GM18907 (cell line): ENCODE data around the gene TNS1.
"Not testable (repeated sequence)": the region's sequence is repeated elsewhere in the genome, so short reads cannot be mapped to it uniquely, and the experiment has no call there.

ENCODE experiments used
- ATAC-seq: cut with Tn5 transposase; IDR thresholded peaks from one replicate; pipeline ENCODE4 v1.9.1; 2021; ENCODE audit warnings: mild to moderate bottlenecking, moderate library complexity; ENCODE audit not compliant: unreplicated experiment

TNS1 gene

GRCh38 chr2:218030409-218031195 lies 27.8 kb upstream of the TNS1 start:
- no peak for ATAC-seq

DNA sequence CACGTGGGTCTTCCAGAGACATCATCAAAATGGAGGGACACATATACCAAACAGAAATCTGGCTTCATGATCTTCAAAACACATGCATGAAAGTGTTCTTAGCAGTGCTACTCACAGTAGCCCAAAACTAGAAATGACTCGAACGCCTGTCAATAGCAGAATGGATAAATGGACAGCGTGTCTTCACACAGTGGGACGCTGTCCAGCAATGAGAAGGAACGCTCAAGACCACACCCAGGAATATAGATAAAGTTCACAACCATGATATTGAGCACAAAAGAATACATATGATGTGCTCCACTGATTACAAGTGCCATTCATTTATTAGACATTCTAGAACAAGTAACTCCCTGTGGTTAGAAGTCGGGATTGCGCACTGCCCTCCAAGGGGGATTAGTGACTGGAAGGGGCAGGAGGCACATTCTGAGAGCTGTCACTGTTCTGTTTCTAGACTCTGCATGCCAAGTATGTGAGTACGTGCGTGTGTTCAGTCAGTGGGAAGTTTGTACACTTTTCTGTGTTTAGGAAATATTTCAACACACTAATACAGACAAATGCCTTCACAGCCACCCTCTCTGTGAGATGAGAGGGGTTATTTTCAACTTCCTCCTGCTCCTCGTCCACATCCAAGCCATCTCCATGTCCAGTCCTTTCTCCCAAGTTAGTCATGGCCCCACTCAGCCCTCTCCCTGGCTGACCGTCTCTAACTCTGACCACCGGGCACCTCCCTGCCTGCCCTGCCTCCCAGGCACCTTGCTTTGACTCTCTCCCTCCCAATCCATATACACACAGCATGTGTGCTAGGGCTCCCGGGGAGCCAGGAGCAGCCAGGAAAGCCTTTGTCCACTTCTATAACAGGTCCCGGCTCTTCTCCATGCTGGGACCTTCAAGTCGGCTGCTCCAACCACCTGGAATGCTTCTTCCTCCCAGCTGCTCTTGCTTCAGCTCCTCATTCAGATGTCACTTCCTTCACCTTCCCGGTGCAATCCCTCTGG lies 26.9 kb upstream of the TNS1 start:
- no peak for ATAC-seq

DNA sequence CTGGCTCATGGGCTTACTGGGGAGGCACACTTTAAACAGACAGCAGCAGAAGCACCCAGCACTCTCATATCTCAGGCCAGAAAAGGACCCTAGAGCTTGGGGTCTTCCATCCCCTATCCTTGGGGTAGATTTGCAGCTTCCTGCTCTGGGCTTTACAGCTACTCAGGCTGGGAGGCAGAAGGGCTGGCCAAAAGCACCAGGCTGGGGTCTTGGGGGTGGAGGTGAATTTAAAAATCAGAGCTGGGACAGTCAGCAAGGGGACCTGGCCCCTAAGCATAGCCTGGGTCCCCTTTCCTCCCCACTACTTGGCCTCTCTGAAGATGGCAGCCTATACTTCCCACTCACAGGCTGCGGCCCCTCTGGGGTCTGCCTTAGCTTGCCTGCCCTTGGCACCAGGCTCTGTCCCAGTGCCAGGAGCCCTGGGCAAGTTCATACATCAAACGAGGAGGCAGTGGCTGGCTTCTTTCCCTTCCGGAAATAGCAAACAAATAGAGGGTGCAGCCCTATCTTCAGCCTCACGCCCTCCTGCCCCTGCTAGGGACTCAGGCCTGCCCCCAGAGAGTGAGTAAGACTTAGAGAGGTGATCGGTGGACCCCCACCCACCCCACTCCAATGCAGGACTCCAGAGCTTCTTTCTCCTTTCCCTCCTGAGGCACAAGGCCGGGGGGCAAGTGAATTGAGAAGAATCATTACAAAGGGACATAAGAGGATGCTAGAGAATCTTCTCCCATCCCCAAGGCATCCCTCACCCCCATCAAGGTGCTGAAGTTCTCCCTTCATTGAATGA lies 26.0 kb upstream of the TNS1 start:
- no peak for ATAC-seq

- ATAC-seq, result no peak
Observed at GRCh38 chr2:218028189-218028495, 25.3 kb upstream of the TNS1 start.

- ATAC-seq, result no peak
Observed at GRCh38 chr2:218027426-218028188, 24.8 kb upstream of the TNS1 start.

- ATAC-seq, result no peak
Observed at GRCh38 chr2:218026676-218027425, 24.1 kb upstream of the TNS1 start.

DNA sequence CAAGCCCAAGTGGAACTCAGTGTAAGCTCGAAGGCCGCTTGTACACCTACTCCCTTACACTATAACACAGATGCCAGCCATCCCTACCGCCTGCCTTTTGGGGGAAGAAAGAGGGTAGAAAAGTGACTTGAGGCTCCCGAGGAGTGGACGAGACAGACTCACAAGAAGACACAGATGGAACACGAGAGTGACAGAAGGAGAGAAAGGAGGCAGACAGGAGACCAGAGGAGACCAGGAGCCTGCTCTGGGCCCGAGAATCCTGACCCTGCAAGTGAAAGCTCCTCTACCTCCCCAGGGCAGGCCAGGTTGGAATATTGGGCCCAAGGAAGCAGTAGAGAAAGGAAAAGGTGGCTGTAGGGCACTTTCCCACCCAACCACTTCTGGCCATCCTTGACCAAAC lies 23.4 kb upstream of the TNS1 start:
- ATAC-seq, result no peak

GRCh38 chr2:218024871-218025270 lies 22.1 kb upstream of the TNS1 start:
- no peak for ATAC-seq

- ATAC-seq, result no peak
Observed at GRCh38 chr2:218024336-218024735, 21.5 kb upstream of the TNS1 start.

DNA sequence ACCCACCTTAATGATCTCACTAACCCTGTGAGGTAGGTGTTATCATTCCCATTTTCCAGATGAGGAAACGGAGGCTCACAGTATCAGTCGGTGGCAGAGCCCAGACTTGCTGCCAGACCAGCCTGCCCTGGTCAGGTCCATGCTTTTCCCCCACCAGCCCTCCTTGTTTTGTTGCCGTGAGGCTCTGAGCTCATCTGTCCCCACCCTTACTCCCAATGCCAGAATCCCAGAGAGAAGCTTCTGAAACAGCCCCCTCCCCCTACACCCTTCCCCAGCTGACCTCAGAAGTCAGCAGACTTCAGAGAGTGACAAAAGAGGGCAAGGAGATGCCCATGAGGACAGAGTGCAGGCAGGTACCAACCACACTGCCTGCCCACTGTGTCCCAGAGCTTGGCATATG lies 20.8 kb upstream of the TNS1 start:
- ATAC-seq, result no peak

DNA sequence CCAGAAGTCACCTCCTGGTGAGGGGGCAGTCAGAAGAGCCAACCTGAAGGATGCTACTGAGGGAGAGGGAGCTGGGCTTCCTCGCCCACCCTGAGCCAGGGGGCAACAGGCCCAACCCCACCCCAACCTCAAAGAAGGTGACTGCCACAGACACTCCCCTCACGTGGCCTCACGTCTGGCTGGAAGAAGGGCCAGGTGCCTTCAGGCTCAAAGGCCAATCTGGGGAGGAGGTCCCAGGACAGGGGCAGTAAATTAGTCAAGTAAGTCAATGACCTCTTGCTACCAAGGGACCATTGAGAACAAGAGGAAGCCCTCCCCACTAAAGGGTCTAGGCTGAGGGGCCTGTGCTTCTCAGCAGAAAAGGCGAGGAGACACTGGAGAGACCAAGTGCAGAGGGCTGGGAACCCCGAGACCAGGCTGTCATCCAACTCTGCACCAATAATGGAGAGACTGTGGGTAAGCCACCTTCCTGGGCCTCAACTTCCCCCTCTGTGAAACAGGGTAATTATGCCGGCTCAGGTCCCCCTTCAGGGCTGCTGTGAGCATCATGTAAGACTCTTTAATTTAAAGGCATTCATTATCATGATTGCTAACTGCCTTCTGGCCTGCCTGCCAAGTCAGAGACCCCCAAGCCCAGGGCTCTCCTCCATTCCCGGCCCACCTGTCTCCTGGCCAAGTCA lies 20.2 kb upstream of the TNS1 start:
- ATAC-seq, result no peak

GRCh38 chr2:218022131-218022850 lies 19.5 kb upstream of the TNS1 start:
- ATAC-seq, result no peak

- ATAC-seq, result no peak
Observed at GRCh38 chr2:218021536-218022071, 18.8 kb upstream of the TNS1 start.

GRCh38 chr2:218020966-218021535 lies 18.3 kb upstream of the TNS1 start:
- no peak for ATAC-seq

DNA sequence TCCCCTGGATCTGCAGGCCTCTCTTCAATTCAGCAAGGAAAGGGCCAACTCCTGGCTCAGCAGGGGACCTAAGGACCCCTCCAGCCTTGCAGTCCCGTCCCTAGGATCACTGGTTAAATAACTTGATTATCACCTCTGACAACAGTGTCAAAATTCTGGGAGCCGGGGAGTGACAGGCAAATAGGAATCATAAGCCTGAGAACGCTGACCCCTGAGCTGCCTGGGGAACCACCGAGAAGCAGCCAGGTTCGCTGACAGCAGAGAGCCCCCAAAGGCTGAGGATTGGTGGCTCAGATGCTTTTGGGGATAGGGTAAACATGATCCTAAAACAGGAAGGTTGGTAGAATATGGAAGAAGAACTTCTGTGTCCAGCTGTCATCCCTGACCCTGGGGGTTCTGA lies 17.5 kb upstream of the TNS1 start:
- no peak for ATAC-seq

DNA sequence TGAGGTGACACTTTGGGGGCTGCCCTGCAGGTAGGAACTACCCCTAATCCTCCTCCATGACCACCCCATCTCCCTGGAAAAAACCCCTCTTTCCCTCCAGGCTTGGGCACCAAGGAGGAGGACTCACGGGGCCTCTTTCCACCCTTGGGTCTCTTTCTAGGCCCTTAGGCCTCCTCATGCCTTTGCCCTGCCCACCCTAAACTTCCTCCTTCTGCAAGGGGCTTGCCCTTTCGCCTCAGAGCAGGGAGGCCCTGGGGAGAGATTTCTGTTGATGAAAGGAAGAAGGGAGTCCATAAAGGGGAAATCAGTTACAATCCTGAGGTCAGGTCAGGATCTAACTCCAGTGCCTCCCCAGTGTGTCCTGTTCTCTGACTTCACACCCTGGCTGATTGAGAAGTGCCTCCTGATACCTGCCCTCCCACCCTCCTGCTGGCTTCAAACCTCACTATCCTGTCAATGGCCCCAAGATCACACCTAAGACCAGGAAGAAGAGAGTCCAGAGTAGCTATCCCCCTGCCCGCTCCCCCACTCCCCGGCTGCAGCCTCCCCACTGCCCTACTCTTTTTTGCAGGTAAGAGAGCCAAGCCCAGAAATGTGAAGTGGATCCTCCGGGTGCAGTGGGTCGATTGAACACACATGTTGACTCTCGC lies 16.7 kb upstream of the TNS1 start:
- no peak for ATAC-seq

GRCh38 chr2:218018842-218019125 lies 16.0 kb upstream of the TNS1 start:
- ATAC-seq, result not testable (repeated sequence)
